Psoas muscle (tissue), 8 donors: Measurements from ENCODE around the gene SPRED3. TPM values are rescaled to one million over a fixed set of nuclear protein-coding genes. Genes with fewer than 3 reads are reported as not detected.

ENCODE experiments used
- ATAC-seq, 4 donors: fragments of 200-7000 bp; cut with Tn5 transposase; one replicate each; pipeline ENCODE4 v1.9.1; 2020; ENCODE audit warnings: moderate library complexity in 3 of 4, mild to moderate bottlenecking in 2 of 4
- DNase-seq, 2 donors: peaks; one replicate each; pipeline ENCODE4 v3.0.0-alpha.2; 2020
- H3K27ac ChIP-seq: fragments of 200-600 bp; one replicate; pipeline ENCODE4 v1.8.0; 2022
- H3K27me3 ChIP-seq, 3 donors: fragments of 200-600 bp in 1 of 3; one replicate each; pipeline versions ENCODE4 v1.6.1 to v1.8.0; 2013 to 2022; ENCODE audit warnings: low read length in 2 of 3, mild to moderate bottlenecking in 2 of 3, moderate library complexity in 1 of 3; ENCODE audit not compliant: insufficient read depth in 3 of 3
- H3K36me3 ChIP-seq, 2 donors: fragments of 200-600 bp in 1 of 2; one replicate each; pipeline versions ENCODE4 v1.6.1 to v1.8.0; 2013 to 2022; ENCODE audit warnings: low read depth in 1 of 2, mild to moderate bottlenecking in 1 of 2, moderate library complexity in 1 of 2; ENCODE audit not compliant: insufficient read depth in 1 of 2
- H3K4me1 ChIP-seq: fragments of 200-600 bp; one replicate; pipeline ENCODE4 v1.8.0; 2022
- H3K4me3 ChIP-seq: fragments of 200-600 bp; one replicate; pipeline ENCODE4 v1.8.0; 2022; ENCODE audit warnings: mild to moderate bottlenecking
- H3K9me3 ChIP-seq: fragments of 200-600 bp; one replicate; pipeline ENCODE4 v1.8.0; 2022
- WGBS, 3 donors: extraction: QIAGEN DNeasy Blood & Tissue Kit; methylation state at CpG; one replicate each; pipeline versions ENCODE4 v1.1.6 to v1.1.7; 2013; 5-methylcytosine and 5-hydroxymethylcytosine counted together
- intact Hi-C, 2 donors: fragments of 100-400 bp; cut with DNase I; formaldehyde crosslinking; loops; one replicate each; pipeline versions ENCODE4 v1.11.0 to v1.14.2; 2022
- polyA plus RNA-seq, 3 donors: library from polyadenylated mRNA; stranded (reverse); fragments of 200-250 nt; gene quantifications; one replicate each; pipeline ENCODE4 v1.2.3, GENCODE V29; 2013
- total RNA-seq, 4 donors: library from RNA; stranded (reverse); fragmentation: NEBNext Ultra II Directional in 2 of 4; extraction: Animal tissue kit (Norgen Biotek cat#: 25700) in 2 of 4; gene quantifications; one replicate each; pipeline versions ENCODE4 v1.2.1 to v1.2.4, GENCODE V29; 2021 to 2023
- TF ChIP-seq, protein P1 (sequence below): fragments of 200-600 bp; IDR thresholded peaks from one replicate; pipeline ENCODE4 v1.8.0; 2022; ENCODE audit warnings: antibody characterized with exemption
- donor health status: healthy with polysubstance abuse.
- donor health status: DM: no; HTN: no; CAD: no; lungs with moderate emphysema.
- donor health status: Bipolar disorder and iron deficiency.
- donor health status: healthy.
- donor health status: DM: yes; HTN: yes; CAD: no.
- donor health status: DM: no; HTN: no; CAD: no.
- donor health status: DM: no; HTN: no; CAD: no.
- donor health status: DM: yes; HTN: yes; CAD: no.

SPRED3 gene
- total and polyA plus RNA-seq, 7 donors: 0.01 to 2.1 (median 1.0) TPM

- TF ChIP-seq, protein P1, sequence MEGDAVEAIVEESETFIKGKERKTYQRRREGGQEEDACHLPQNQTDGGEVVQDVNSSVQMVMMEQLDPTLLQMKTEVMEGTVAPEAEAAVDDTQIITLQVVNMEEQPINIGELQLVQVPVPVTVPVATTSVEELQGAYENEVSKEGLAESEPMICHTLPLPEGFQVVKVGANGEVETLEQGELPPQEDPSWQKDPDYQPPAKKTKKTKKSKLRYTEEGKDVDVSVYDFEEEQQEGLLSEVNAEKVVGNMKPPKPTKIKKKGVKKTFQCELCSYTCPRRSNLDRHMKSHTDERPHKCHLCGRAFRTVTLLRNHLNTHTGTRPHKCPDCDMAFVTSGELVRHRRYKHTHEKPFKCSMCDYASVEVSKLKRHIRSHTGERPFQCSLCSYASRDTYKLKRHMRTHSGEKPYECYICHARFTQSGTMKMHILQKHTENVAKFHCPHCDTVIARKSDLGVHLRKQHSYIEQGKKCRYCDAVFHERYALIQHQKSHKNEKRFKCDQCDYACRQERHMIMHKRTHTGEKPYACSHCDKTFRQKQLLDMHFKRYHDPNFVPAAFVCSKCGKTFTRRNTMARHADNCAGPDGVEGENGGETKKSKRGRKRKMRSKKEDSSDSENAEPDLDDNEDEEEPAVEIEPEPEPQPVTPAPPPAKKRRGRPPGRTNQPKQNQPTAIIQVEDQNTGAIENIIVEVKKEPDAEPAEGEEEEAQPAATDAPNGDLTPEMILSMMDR: no peak
- peaks cover 0 to 4% (median 0%) of the 10 kb centered on the region in 3 donors for H3K27me3 ChIP-seq
- DNase-seq (no peak), ATAC-seq (no peak)
- H3K9me3 ChIP-seq: no peaks in the 10 kb centered on the region
- H3K27ac ChIP-seq: no peak overlapping the region
- intact Hi-C loops: no loop called here
- 13 to 22% (median 16%) methylated on average over 25 to 28 of the region's 28 CpGs for WGBS, 3 donors
- H3K4me1 ChIP-seq: peaks cover 21% of the 10 kb centered on the region
- peak overlapping the region; percentile 51 for H3K4me3 ChIP-seq
- peaks cover 5 to 21% of the 10 kb centered on the region in 2 donors for H3K36me3 ChIP-seq
Observed at GRCh38 chr19:38389101-38389925, 816 bp downstream of the SPRED3 start.

DNA sequence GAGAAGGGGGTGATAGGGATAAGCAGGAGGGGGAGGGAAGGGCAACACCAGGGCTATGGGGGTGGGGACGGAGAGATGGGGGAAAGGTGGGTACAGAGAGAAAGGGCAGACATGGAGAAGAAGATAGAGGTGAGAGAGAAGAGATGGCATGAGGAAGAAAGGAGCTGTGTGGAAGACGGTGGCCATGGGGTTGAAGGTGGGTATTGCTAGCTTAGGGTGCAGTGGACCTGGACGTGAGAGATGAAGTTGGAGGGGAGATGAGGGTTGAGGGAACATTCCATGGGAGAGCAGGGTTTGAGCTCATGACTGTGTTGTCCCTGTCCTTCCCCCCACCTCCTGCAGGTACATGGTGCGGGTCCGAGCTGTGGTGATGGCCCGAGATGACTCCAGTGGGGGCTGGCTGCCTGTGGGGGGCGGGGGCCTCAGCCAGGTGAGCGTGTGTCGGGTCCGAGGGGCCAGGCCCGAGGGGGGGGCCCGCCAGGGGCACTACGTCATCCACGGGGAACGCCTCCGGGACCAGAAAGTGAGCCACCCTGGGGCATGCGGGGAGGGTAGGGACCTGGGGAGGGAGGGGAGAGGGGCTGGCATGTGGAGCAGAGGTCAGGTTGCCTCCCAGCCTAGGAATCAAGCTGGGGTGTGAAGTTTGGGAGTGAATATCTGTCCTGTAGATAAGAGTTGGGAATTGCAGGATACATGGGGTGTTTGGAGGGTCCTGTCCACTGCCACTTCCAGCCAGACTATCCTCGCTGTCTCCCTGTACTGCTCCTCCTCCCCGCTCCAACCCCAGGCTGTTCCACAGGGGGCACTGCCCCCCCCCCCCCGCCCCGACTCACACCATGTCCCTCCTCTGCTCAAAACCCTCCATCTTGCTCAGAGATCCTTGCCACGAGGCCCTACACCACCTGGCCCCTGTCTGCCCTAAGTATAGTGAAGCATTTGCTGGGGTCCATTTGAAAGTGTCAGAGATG, 1.7 kb downstream of the SPRED3 start:
- Histone ChIP-seq H3K9me3 (no peaks in the 10 kb centered on the region), H3K27me3 (peaks cover 0 to 14% (median 3%) of the 10 kb centered on the region in 3 donors), H3K4me1 (peaks cover 21% of the 10 kb centered on the region), H3K36me3 (peaks cover 0 to 12% of the 10 kb centered on the region in 2 donors), H3K27ac (no peak overlapping the region), H3K4me3 (no peak overlapping the region)
- TF ChIP-seq, protein P1: no peak
- intact Hi-C loops: no loop called here
- ATAC-seq (no peak), DNase-seq (no peak)
- WGBS, 3 donors: 47 to 50% (median 49%) methylated on average over 19 to 22 of the region's 22 CpGs

GRCh38 chr19:38391911-38392464, 3.5 kb downstream of the SPRED3 start:
- WGBS, 3 donors: 63 to 74% (median 66%) methylated on average over 8 of the region's 8 CpGs
- Histone ChIP-seq H3K9me3 (no peaks in the 10 kb centered on the region), H3K4me3 (no peak overlapping the region), H3K27ac (no peak overlapping the region), H3K36me3 (no peaks in the 10 kb centered on the region), H3K4me1 (peaks cover 12% of the 10 kb centered on the region), H3K27me3 (peaks cover 0 to 29% (median 16%) of the 10 kb centered on the region in 3 donors)
- TF ChIP-seq, protein P1: no peak
- DNase-seq (no peak), ATAC-seq (no peak)
- intact Hi-C loops: no loop called here

DNA sequence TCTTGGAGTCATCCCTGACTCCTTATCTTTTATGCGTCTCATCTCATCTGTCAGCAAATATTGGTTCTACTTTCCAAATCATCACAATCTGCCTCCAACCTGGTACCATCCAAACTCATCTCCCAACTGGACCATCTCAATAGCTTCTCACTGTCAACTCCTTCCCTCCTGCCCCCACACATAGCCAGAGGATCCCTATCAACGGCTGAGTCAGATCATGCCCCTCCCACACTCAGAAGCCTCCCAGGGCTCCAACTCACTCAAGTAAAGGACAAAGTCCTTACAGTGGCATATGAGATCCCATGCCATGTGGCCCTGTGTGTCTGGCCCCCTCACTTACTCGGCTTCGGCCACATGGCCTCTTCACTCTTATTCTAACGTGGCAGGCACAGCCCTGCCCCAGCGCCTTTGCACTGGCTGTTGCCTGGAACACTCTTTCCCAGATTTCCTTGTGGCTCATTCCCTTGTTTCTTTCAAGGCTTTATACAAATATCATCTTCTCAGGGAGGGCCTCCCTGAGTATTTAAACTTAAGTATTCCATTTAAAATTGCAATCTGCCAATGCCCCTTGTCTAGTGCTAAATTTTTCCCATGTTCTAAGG, 4.3 kb downstream of the SPRED3 start:
- H3K4me1 ChIP-seq: peaks cover 6% of the 10 kb centered on the region
- no peak for DNase-seq
- TF ChIP-seq, protein P1: no peak
- H3K36me3 ChIP-seq: no peaks in the 10 kb centered on the region
- peaks cover 0 to 37% (median 17%) of the 10 kb centered on the region in 3 donors for H3K27me3 ChIP-seq
- no peak overlapping the region for H3K4me3 ChIP-seq
- ATAC-seq: no peak
- WGBS, 3 donors: 74 to 80% (median 78%) methylated on average over 6 of the region's 6 CpGs
- H3K27ac ChIP-seq: no peak overlapping the region
- no peaks in the 10 kb centered on the region for H3K9me3 ChIP-seq
- intact Hi-C loops: no loop called here
